Testis (tissue), 2 donors: ENCODE measurements around the gene NEXMIF.
"Not testable (repeated sequence)": the region's sequence is repeated elsewhere in the genome, so short reads cannot be mapped to it uniquely, and the experiment has no call there.

ENCODE experiments used
- POLR2A ChIP-seq: fragments of 450-650 bp; IDR thresholded peaks from one replicate; pipeline ENCODE4 v1.6.1; 2017; ENCODE audit warnings: antibody characterized with exemption, mild to moderate bottlenecking, moderate library complexity
- TF ChIP-seq, protein P1 (sequence below), 3 experiments: fragments of 450-650 bp in 2 of 3; fragments of 200-600 bp in 1 of 3; sonication (generic) in 1 of 3; IDR thresholded peaks; one replicate each; pipeline ENCODE4 v1.5.1; 2016 to 2019; ENCODE audit warnings: antibody characterized with exemption in 3 of 3, mild to moderate bottlenecking in 2 of 3, moderate library complexity in 1 of 3

DNA sequence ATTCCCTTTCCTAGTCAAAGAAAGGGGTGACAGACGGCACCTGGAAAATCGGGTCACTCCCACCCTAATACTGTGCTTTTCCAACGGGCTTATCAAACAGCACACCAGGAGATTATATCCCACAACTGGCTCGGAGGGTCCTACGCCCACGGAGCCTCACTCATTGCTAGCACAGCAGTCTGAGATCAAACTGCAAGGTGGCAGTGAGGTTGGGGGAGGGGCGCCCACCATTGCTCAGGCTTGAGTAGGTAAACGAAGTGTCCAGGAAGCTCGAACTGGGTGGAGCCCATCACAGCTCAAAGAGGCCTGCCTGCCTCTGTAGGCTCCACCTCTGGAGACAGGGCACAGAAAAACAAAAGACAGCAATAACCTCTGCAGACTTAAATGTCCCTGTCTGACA, 42.9 kb downstream of the NEXMIF start:
- TF ChIP-seq, protein P1, sequence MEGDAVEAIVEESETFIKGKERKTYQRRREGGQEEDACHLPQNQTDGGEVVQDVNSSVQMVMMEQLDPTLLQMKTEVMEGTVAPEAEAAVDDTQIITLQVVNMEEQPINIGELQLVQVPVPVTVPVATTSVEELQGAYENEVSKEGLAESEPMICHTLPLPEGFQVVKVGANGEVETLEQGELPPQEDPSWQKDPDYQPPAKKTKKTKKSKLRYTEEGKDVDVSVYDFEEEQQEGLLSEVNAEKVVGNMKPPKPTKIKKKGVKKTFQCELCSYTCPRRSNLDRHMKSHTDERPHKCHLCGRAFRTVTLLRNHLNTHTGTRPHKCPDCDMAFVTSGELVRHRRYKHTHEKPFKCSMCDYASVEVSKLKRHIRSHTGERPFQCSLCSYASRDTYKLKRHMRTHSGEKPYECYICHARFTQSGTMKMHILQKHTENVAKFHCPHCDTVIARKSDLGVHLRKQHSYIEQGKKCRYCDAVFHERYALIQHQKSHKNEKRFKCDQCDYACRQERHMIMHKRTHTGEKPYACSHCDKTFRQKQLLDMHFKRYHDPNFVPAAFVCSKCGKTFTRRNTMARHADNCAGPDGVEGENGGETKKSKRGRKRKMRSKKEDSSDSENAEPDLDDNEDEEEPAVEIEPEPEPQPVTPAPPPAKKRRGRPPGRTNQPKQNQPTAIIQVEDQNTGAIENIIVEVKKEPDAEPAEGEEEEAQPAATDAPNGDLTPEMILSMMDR (IDR thresholded peaks at IDR 0.05), result not testable (repeated sequence)
- not testable (repeated sequence) for TF ChIP-seq POLR2A
